ENCODE measurements around the gene FSTL3. TPM values are rescaled to one million over a fixed set of nuclear protein-coding genes. Genes with fewer than 3 reads are reported as not detected.

Gene FSTL3
- total RNA-seq, 2 donors from 2014 or later, result 69.3 to 241 TPM

DNA sequence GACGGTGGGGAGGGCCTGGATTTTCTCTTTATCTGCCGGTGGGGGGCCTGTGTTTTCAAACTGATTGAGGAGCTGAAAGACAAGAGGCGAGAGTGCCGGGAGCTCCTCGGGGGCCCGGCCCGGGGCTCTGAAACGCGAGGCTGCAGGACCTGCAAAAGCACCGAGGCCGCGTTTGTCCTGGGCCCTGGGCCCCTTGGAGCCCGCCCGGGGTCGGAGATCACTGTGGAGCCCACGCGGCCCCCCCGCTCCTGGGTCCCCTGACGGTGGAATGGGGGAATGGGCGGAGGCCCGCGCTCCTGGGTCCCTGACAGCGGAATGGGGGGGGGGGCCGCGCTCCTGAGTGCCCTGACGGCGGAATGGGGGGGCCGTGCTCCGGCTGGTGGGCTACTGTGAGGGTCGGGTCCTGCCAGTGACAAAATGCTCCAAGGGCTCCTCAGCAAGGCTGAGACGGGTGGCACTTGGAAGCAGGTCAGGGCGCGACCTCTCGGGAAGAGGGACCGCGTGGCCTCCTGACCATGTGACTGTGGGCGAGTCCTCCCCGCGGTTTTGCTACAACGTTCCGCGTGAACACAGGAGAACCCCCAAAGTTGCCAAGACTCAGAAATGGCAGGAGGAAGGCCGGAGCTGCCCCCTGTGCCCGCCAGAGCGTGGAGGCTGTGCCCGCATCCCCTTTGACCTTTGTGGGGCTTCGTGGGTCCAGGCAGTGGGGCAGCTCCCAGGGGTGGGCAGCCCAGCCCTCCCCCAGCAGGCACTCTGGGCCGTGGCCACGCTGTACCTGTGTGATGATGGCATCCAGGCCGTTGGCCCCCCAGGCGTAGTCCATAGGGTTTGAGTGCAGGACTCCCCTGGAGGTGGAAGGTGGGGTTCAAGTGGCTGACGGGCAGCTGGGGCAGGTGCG lies 27.0 kb upstream of the FSTL3 start:
- H3K9me3 ChIP-seq, result no peaks in the 10 kb centered on the region

DNA sequence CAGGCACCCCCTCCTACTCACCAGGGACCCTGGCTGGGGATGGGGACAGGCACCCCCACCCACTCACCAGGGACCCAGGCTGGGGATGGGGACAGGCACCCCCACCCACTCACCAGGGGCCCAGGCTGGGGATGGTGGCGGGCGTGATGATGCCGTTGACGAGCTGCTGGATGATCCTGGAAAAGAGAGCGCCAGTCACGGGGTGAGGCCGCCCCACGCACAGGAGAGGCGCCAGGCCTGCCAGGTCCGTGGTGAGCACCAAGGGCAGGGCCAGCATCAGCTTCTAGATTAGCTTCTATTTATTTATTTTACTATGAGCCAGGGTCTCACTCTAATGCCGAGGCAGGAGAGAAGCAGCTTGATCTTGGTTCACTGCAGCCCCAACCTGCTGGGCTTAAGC lies 26.1 kb upstream of the FSTL3 start:
- TF ChIP-seq, protein P1, sequence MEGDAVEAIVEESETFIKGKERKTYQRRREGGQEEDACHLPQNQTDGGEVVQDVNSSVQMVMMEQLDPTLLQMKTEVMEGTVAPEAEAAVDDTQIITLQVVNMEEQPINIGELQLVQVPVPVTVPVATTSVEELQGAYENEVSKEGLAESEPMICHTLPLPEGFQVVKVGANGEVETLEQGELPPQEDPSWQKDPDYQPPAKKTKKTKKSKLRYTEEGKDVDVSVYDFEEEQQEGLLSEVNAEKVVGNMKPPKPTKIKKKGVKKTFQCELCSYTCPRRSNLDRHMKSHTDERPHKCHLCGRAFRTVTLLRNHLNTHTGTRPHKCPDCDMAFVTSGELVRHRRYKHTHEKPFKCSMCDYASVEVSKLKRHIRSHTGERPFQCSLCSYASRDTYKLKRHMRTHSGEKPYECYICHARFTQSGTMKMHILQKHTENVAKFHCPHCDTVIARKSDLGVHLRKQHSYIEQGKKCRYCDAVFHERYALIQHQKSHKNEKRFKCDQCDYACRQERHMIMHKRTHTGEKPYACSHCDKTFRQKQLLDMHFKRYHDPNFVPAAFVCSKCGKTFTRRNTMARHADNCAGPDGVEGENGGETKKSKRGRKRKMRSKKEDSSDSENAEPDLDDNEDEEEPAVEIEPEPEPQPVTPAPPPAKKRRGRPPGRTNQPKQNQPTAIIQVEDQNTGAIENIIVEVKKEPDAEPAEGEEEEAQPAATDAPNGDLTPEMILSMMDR (IDR thresholded peaks at IDR 0.05), result no peak
- TF ChIP-seq POLR2A (IDR thresholded peaks at IDR 0.05) (no peak), POLR2AphosphoS5 (IDR thresholded peaks at IDR 0.05) (no peak)
- intact Hi-C loops (cut with DNase I), result no loop called here
- no peak for DNase-seq (ENCODE audit: low spot score)
- no peaks in the 10 kb centered on the region for H3K4me1 ChIP-seq (replicated peaks)
- no peak overlapping the region for H3K27ac ChIP-seq
- WGBS, result 90% methylated on average over 11 of the region's 11 CpGs
- H3K27me3 ChIP-seq (replicated peaks; ENCODE audit: insufficient read depth), result no peaks in the 10 kb centered on the region
- no peak overlapping the region for H3K4me3 ChIP-seq
- peaks cover 0 to 6% of the 10 kb centered on the region in 2 donors for H3K36me3 ChIP-seq
- no peaks in the 10 kb centered on the region for H3K9me3 ChIP-seq

More for the DNA sequence above, 27.0 kb upstream of the FSTL3 start:
- WGBS, result 91% methylated on average over 48 of the region's 53 CpGs
- no peak for DNase-seq (ENCODE audit: low spot score)
- TF ChIP-seq, protein P1 (IDR thresholded peaks at IDR 0.05), result no peak
- no peak for TF ChIP-seq POLR2A (IDR thresholded peaks at IDR 0.05)
- intact Hi-C loops (cut with DNase I), result no loop called here
- H3K4me1 ChIP-seq (replicated peaks), result no peaks in the 10 kb centered on the region
- H3K27ac ChIP-seq, result no peak overlapping the region
- no peak overlapping the region for H3K4me3 ChIP-seq
- H3K36me3 ChIP-seq, result peaks cover 0 to 6% of the 10 kb centered on the region in 2 donors
- H3K27me3 ChIP-seq (replicated peaks; ENCODE audit: insufficient read depth), result no peaks in the 10 kb centered on the region

DNA sequence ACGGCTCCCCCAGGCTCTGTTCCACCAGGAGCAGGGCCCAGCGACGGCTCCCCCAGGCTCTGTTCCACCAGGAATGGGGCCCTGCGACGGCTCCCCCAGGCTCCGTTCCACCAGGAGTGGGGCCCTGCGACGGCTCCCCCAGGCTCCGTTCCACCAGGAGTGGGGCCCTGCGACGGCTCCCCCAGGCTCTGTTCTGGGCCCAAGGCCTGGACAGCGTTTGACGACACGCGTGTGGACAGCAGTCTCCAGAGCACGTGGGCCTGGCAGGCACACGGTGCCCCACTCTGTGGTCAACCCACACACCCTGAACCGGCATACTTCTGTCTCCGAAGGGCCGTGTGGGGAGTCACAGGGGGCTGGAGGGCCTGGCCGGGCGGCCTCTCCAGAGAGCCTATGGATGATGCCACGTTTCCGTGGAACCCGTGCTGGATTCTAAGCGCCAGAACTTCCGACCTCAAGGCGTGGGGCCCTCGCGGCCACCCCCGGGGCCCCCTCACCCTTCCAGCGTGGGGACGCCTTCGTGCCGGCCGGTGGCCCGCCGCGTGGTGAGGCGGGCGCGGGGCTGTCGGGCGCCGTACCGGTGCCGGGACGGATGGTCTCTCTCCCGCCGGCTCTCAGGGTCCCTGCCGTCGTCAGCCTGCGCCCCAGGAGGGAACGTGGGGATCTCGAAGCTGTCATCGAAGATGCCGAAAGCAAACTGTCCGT lies 24.9 kb upstream of the FSTL3 start:
- Histone ChIP-seq H3K27ac (no peak overlapping the region), H3K36me3 (peaks cover 0 to 6% of the 10 kb centered on the region in 2 donors), H3K9me3 (no peaks in the 10 kb centered on the region), H3K27me3 (replicated peaks; ENCODE audit: insufficient read depth) (no peaks in the 10 kb centered on the region), H3K4me3 (no peak overlapping the region), H3K4me1 (replicated peaks) (no peaks in the 10 kb centered on the region)
- intact Hi-C loops (cut with DNase I), result no loop called here
- TF ChIP-seq, protein P1 (IDR thresholded peaks at IDR 0.05), result no peak
- no peak for TF ChIP-seq POLR2A (IDR thresholded peaks at IDR 0.05)
- no peak for TF ChIP-seq POLR2AphosphoS5 (IDR thresholded peaks at IDR 0.05)
- WGBS, result 95% methylated on average over 58 of the region's 58 CpGs
- DNase-seq (ENCODE audit: low spot score), result no peak

DNA sequence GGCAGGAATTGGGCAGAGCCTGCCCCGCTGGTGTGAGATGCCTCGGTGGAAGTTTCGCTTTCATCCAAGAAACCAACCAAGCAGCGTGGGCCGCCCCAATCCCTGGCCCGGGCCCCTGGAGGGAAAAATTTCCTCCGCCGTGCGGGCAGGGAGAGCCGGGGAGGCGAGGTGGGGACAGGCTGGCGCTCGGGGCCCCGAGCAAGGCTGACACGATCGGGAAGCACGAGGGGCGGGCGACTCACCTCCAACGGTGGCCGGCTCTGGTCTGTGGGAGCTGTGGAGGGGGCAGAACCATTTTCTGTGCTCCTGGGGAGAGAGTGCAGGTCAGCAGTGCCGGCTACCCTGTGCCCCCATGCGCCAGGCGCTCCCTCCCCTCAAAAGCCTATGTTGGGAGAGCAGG lies 24.2 kb upstream of the FSTL3 start:
- no peak overlapping the region for H3K4me3 ChIP-seq
- H3K36me3 ChIP-seq, result peaks cover 0 to 6% of the 10 kb centered on the region in 2 donors
- H3K9me3 ChIP-seq, result no peaks in the 10 kb centered on the region
- intact Hi-C loops (cut with DNase I), result no loop called here
- WGBS, result 85% methylated on average over 24 of the region's 24 CpGs
- no peak for TF ChIP-seq POLR2AphosphoS5 (IDR thresholded peaks at IDR 0.05)
- no peak for TF ChIP-seq POLR2A (IDR thresholded peaks at IDR 0.05)
- TF ChIP-seq, protein P1 (IDR thresholded peaks at IDR 0.05), result no peak
- no peaks in the 10 kb centered on the region for H3K4me1 ChIP-seq (replicated peaks)
- DNase-seq (ENCODE audit: low spot score), result no peak
- no peaks in the 10 kb centered on the region for H3K27me3 ChIP-seq (replicated peaks; ENCODE audit: insufficient read depth)
- no peak overlapping the region for H3K27ac ChIP-seq
